ENCODE measurements around the gene ANKRD65.
"Not testable (repeated sequence)": the region's sequence is repeated elsewhere in the genome, so short reads cannot be mapped to it uniquely, and the experiment has no call there.

Gene ANKRD65

DNA sequence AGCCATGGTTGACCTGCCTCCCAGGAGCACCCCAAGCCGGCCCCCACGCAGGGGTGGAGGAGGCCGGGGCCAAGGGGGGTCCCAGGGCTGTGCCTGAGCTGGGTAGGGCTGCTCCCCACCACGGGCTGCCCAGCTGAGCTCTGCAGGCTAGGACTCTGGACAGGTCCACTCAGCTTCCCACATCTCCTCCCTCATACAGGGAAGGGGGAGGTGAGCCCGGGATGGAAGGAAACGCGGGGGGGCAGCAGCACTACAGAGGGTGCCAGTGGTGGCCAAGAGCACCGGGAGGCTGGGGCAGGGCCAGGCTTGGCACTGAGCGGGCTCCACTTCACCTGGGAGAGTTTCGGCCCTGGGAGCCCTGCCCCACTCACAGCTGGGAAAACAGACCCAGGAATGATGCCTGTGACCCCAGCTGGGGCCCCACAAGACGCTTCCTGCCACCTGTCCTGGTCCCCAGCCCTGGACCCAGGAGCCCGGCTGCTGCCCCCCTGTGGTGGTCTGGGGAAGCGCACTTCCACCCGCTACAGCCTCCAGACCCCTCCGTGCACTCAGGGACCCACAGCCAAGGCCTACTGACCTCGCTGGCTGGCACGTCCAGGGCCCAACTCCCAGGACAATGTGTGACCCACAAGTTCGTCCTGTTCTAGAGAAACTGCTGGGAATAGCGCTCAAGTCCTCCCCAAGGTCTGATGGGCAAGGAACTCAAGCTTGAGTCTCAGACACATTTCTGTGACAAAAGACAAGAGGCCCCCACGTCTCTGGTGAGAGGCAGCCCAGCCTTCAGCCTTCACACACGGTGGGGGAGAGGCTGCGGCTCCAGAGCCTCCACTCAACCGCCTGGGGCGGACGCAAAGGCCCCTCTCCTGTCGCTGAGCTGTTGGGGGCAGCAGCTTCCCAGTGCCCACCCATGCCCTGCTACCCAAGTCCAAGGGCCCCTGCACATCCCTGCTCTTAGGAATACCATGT is 49.0 kb downstream of the ANKRD65 start:
- DNase-seq (ENCODE audit: low read depth in 2 of 2), result peak; percentile 71 to 85

DNA sequence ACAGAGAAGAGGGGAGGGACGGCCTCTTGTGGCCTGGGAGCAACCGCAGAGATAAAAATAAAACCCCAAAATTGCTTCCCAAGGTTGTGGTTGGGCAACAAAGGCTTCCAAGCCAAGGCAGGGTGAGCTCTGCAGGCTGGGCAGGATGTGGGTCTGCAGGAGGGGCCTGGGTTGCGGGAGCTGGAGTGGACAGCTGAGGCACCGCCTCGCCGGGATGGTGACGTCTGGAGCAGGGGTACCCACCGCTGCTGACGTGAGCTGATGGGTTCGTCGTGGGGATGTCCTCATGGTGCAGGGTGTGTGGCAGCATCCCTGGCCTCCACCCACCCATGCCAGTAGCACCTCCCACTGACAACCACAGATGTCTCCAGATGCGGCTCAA is 49.7 kb downstream of the ANKRD65 start:
- DNase-seq (ENCODE audit: low read depth in 2 of 2), result no peak

DNA sequence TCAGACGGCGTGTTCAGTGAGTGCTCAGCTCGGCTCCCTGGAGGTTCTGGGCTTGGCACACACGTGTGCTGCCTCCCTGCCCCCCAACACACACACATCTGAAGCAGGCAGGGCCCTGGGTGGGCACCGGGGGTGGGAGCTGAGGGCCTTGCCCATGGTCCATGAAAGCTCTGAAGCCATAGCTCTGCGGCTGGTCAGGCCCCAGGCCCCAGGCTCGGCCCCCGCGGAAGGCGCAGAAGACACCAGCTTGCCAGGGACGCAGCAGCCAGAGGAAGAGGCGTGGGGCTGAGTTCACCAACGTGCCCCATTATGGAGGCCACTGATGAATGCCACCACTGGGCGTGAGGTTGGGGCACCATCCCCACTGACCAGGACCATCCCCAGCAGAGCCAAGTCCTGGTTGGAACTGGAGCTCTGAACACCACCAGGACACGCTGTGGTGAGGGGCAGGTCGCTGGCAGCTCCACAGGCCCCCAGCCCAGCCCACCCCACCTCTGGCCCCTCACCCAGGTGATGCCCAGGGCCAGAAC is 50.2 kb downstream of the ANKRD65 start:
- DNase-seq (ENCODE audit: low read depth in 2 of 2), result no peak

DNA sequence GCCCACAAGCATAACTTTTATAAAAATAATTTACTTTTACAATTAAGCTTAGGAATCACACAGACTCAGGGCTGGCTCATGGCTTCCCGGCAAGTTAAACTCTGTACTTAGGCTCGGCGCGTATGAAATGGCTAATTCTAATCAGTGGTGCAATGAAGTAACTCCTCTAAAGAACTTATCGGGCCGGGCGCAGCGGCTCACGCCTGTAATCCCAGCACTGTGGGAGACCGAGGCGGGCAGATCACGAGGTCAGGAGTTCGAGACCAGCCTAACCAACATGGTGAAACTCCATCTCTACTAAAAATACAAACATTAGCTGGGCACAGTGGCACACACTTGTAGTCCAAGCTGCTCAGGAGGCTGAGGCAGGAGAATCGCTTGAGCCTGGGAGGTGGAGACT is 51.0 kb downstream of the ANKRD65 start:
- not testable (repeated sequence) for DNase-seq (ENCODE audit: low read depth in 2 of 2)

Data from stimulated activated CD4-positive, alpha-beta T cell treated with anti-CD3 and anti-CD28 coated beads, Interleukin-4, amount 100 ng/mL, for 48 hours (primary cell).